SK-N-MC (cell line): ENCODE measurements around the gene B4GALT6.

Experiments used
- DNase-seq: peaks from one replicate; pipeline ENCODE4 v3.0.0-alpha.2; 2011; ENCODE audit warnings: low read depth, low spot score
- H3K27ac ChIP-seq: fragments of 200-600 bp; sonication (generic); 2 replicates; pipeline ENCODE4 v1.5.1; 2016; ENCODE audit warnings: mixed run types
- H3K36me3 ChIP-seq: fragments of 200-600 bp; sonication (generic); 2 replicates; pipeline ENCODE4 v1.6.1; 2017; ENCODE audit warnings: antibody characterized with exemption, low read length, mixed read lengths; ENCODE audit not compliant: insufficient read depth
- H3K4me3 ChIP-seq: fragments of 200-600 bp; sonication (generic); 2 replicates; pipeline ENCODE4 v1.5.1; 2016
- H3K9ac ChIP-seq: fragments of 200-600 bp; sonication (generic); 2 replicates; pipeline ENCODE4 v1.8.0; 2017; ENCODE audit warnings: mixed run types, mixed read lengths; ENCODE audit not compliant: insufficient read length
- H3K9me3 ChIP-seq: fragments of 200-600 bp; sonication (generic); 2 replicates; pipeline ENCODE4 v1.6.1; 2017; ENCODE audit warnings: low read depth, mild to moderate bottlenecking, antibody characterized with exemption, low read length, moderate library complexity, mixed read lengths
- EZH2 ChIP-seq: fragments of 200-600 bp; sonication (generic); IDR thresholded peaks from one replicate; pipeline ENCODE4 v1.6.1; 2017; ENCODE audit warnings: antibody characterized with exemption
- FOXP2 ChIP-seq: optimal IDR thresholded peaks from 2 replicates; pipeline ENCODE3; 2011; ENCODE audit warnings: mild to moderate bottlenecking, moderate library complexity; ENCODE audit not compliant: insufficient read depth; ENCODE audit errors: extremely low read length, control extremely low read depth
- POLR2AphosphoS5 ChIP-seq: IDR thresholded peaks from 2 replicates; pipeline ENCODE4 v1.6.1; 2012; ENCODE audit warnings: mild to moderate bottlenecking, low read depth, low read length, borderline replicate concordance

Gene B4GALT6

GRCh38 chr18:31634331-31634713 lies 50.1 kb downstream of the B4GALT6 start:
- Histone ChIP-seq H3K27ac (no peak overlapping the region), H3K9me3 (no peaks in the 10 kb centered on the region), H3K4me3 (no peak overlapping the region), H3K9ac (no peak overlapping the region), H3K36me3 (no peaks in the 10 kb centered on the region)
- TF ChIP-seq FOXP2 (no peak), EZH2 (no peak), POLR2AphosphoS5 (no peak)
- no peak for DNase-seq

GRCh38 chr18:31633392-31634330 lies 50.7 kb downstream of the B4GALT6 start:
- H3K9me3 ChIP-seq = no peaks in the 10 kb centered on the region
- DNase-seq = no peak
- TF ChIP-seq POLR2AphosphoS5 = no peak
- no peak for TF ChIP-seq FOXP2
- no peak for TF ChIP-seq EZH2
- H3K27ac ChIP-seq = no peak overlapping the region
- H3K36me3 ChIP-seq = no peaks in the 10 kb centered on the region
- H3K4me3 ChIP-seq = no peak overlapping the region
- no peak overlapping the region for H3K9ac ChIP-seq

- Histone ChIP-seq H3K9me3 (no peaks in the 10 kb centered on the region), H3K36me3 (no peaks in the 10 kb centered on the region), H3K27ac (no peak overlapping the region), H3K9ac (no peak overlapping the region), H3K4me3 (no peak overlapping the region)
- no peak for DNase-seq
- TF ChIP-seq FOXP2 (no peak), POLR2AphosphoS5 (no peak), EZH2 (no peak)
These were observed 52.0 kb downstream of the B4GALT6 start for GRCh38 chr18:31632356-31632755.

GRCh38 chr18:31631526-31631925 lies 52.9 kb downstream of the B4GALT6 start:
- H3K4me3 ChIP-seq = no peak overlapping the region
- H3K36me3 ChIP-seq = no peaks in the 10 kb centered on the region

GRCh38 chr18:31630549-31630948 lies 53.8 kb downstream of the B4GALT6 start:
- DNase-seq = no peak
- no peak overlapping the region for H3K27ac ChIP-seq
- no peak overlapping the region for H3K4me3 ChIP-seq
- no peak overlapping the region for H3K9ac ChIP-seq
- no peaks in the 10 kb centered on the region for H3K9me3 ChIP-seq
- no peaks in the 10 kb centered on the region for H3K36me3 ChIP-seq
- TF ChIP-seq FOXP2 (no peak), EZH2 (no peak), POLR2AphosphoS5 (no peak)

More at GRCh38 chr18:31631526-31631925, 52.9 kb downstream of the B4GALT6 start:
- TF ChIP-seq EZH2 (no peak), POLR2AphosphoS5 (no peak), FOXP2 (no peak)
- Histone ChIP-seq H3K9me3 (no peaks in the 10 kb centered on the region), H3K9ac (no peak overlapping the region), H3K27ac (no peak overlapping the region)
- no peak for DNase-seq

GRCh38 chr18:31626409-31626808 lies 58.0 kb downstream of the B4GALT6 start:
- TF ChIP-seq FOXP2 = no peak
- H3K27ac ChIP-seq = no peak overlapping the region
- no peak overlapping the region for H3K4me3 ChIP-seq
- no peaks in the 10 kb centered on the region for H3K36me3 ChIP-seq
- no peaks in the 10 kb centered on the region for H3K9me3 ChIP-seq
- no peak overlapping the region for H3K9ac ChIP-seq
- no peak for DNase-seq

- H3K9ac ChIP-seq = no peak overlapping the region
- H3K36me3 ChIP-seq = no peaks in the 10 kb centered on the region
- no peaks in the 10 kb centered on the region for H3K9me3 ChIP-seq
- DNase-seq = no peak
- TF ChIP-seq EZH2 (no peak), POLR2AphosphoS5 (no peak), FOXP2 (no peak)
- H3K4me3 ChIP-seq = no peak overlapping the region
- H3K27ac ChIP-seq = no peak overlapping the region
These were observed 59.3 kb downstream of the B4GALT6 start for GRCh38 chr18:31624892-31625640.

GRCh38 chr18:31619291-31619690 lies 65.1 kb downstream of the B4GALT6 start:
- Histone ChIP-seq H3K27ac (no peak overlapping the region), H3K9ac (no peak overlapping the region), H3K4me3 (no peak overlapping the region), H3K9me3 (no peaks in the 10 kb centered on the region), H3K36me3 (no peaks in the 10 kb centered on the region)
- DNase-seq = no peak
- TF ChIP-seq POLR2AphosphoS5 = no peak
- no peak for TF ChIP-seq FOXP2
- TF ChIP-seq EZH2 = no peak
